ENCODE data around the gene MLLT3. TPM values are rescaled to one million over a fixed set of nuclear protein-coding genes. Genes with fewer than 3 reads are reported as not detected.

MLLT3 gene
- total and polyA plus RNA-seq, 2 of the 8 experiments (the other 6 are each of a cell fraction or from before 2014, with no cell fraction given) = 5.9 to 9.6 TPM

GRCh38 chr9:20441166-20441565 is 181.1 kb downstream of the MLLT3 start:
- no peak overlapping the region for H2BK15ac ChIP-seq (ENCODE audit: low read length)
- TF ChIP-seq CTBP2 (IDR thresholded peaks at IDR 0.05; ENCODE audit: borderline replicate concordance, insufficient read depth, insufficient read length, low read length) (no peak), POLR2A (IDR thresholded peaks at IDR 0.05; ENCODE audit: control extremely low read depth in 1 of 2, low read depth in 2 of 2, low read length in 2 of 2) (no peak), SP2 (IDR thresholded peaks at IDR 0.05; ENCODE audit: low read length) (no peak), KDM1A (IDR thresholded peaks at IDR 0.05; ENCODE audit: borderline replicate concordance, low read length) (no peak), BRCA1 (IDR thresholded peaks at IDR 0.05; ENCODE audit: low read depth, low read length) (no peak), EP300 (IDR thresholded peaks at IDR 0.05; ENCODE audit: borderline replicate concordance in 1 of 2, low read depth in 2 of 2, low read length in 2 of 2) (no peak), CBX8 (IDR thresholded peaks at IDR 0.05; ENCODE audit: borderline replicate concordance, low read depth, low read length) (no peak), BACH1 (IDR thresholded peaks at IDR 0.05; ENCODE audit: low read length) (no peak), NANOG (IDR thresholded peaks at IDR 0.05; ENCODE audit: insufficient read depth, low read depth, low read length, poor library complexity, severe bottlenecking) (no peak), TEAD4 (IDR thresholded peaks at IDR 0.05; ENCODE audit: low read depth, low read length) (no peak), POU5F1 (IDR thresholded peaks at IDR 0.05; ENCODE audit: low read depth, low read length) (no peak), JUN (IDR thresholded peaks at IDR 0.05; ENCODE audit: low read depth, low read length) (no peak), RNF2 (IDR thresholded peaks at IDR 0.05; ENCODE audit: borderline replicate concordance, low read depth, low read length, missing control alignments, poor library complexity, severe bottlenecking) (no peak), CHD2 (IDR thresholded peaks at IDR 0.05; ENCODE audit: low read length) (no peak), RXRA (IDR thresholded peaks at IDR 0.05; ENCODE audit: insufficient read depth, low read depth, low read length) (no peak)

More at GRCh38 chr9:20441166-20441565, 181.1 kb downstream of the MLLT3 start:
- Histone ChIP-seq H3K27me3 (replicated peaks in 1 of 4; ENCODE audit: control insufficient read depth in 3 of 4, extremely low read depth in 1 of 4, insufficient read depth in 3 of 4, low read length in 3 of 4) (no peaks in the 10 kb centered on the region), H3K27ac (ENCODE audit: low read depth, low read length) (no peak overlapping the region), H3K4me3 (ENCODE audit: extremely low read depth in 1 of 4, insufficient read depth in 2 of 4, low read depth in 3 of 4, low read length in 4 of 4) (no peak overlapping the region), H2BK5ac (ENCODE audit: low read depth, low read length) (no peak overlapping the region), H3K9ac (replicated peaks in 1 of 4; ENCODE audit: extremely low read depth in 1 of 4, low read depth in 3 of 4, low read length in 3 of 4) (no peak overlapping the region), H3K23me2 (ENCODE audit: low read depth, low read length) (no peaks in the 10 kb centered on the region; the same call in 1 of the 2 replicates), H3K79me2 (ENCODE audit: control insufficient read depth in 1 of 2, insufficient read depth in 2 of 2, low read length in 2 of 2) (no peaks in the 10 kb centered on the region), H3K4ac (replicated peaks; ENCODE audit: insufficient read length, low read depth, low read length) (no peak overlapping the region), H3K4me1 (replicated peaks in 1 of 4; ENCODE audit: control insufficient read depth in 3 of 4, insufficient read depth in 4 of 4, low read length in 3 of 4) (no peaks in the 10 kb centered on the region; a peak in 1 of 7 replicates), H2BK20ac (ENCODE audit: low read length) (no peak overlapping the region), H4K8ac (ENCODE audit: extremely low read depth, insufficient read depth, low read length) (no peak overlapping the region), H2AFZ (ENCODE audit: low read length) (no peak overlapping the region), H2BK12ac (ENCODE audit: low read depth, low read length) (no peak overlapping the region), H3K9me3 (ENCODE audit: insufficient read depth in 2 of 2, low read depth in 1 of 2, low read length in 1 of 2) (no peaks in the 10 kb centered on the region), H3K4me2 (ENCODE audit: insufficient read depth in 1 of 2, low read depth in 2 of 2, low read length in 2 of 2) (no peak overlapping the region), H3K14ac (ENCODE audit: insufficient read length) (no peak overlapping the region), H3K79me1 (ENCODE audit: low read depth, low read length) (no peaks in the 10 kb centered on the region), H2BK120ac (replicated peaks; ENCODE audit: low read depth, low read length) (no peak overlapping the region), H4K5ac (ENCODE audit: insufficient read length, low read depth, low read length) (no peak overlapping the region), H3K36me3 (ENCODE audit: control insufficient read depth in 2 of 4, insufficient read depth in 4 of 4, low read length in 3 of 4) (no peaks in the 10 kb centered on the region), H2AK5ac (ENCODE audit: low read depth, low read length) (no peak overlapping the region), H3K56ac (replicated peaks; ENCODE audit: insufficient read length, low read depth, low read length) (no peak overlapping the region), H3K23ac (ENCODE audit: insufficient read length) (no peak overlapping the region), H4K20me1 (replicated peaks in 1 of 2; ENCODE audit: control insufficient read depth in 1 of 2, insufficient read depth in 2 of 2, low read length in 2 of 2) (no peaks in the 10 kb centered on the region), H3K18ac (ENCODE audit: extremely low read depth, low read length) (no peak overlapping the region), H4K91ac (replicated peaks; ENCODE audit: insufficient read length, low read length) (no peak overlapping the region)
- 77% methylated on average over 4 of the region's 4 CpGs; no CpG with 5 or more reads in 1 of the 2 experiments for WGBS, 2 experiments (ENCODE audit: extremely low coverage in 1 of 2, insufficient coverage in 1 of 2, insufficient read length in 1 of 2, insufficient replicate concordance in 2 of 2, low coverage in 1 of 2, low lambda C conversion rate in 2 of 2, missing lambda C conversion rate in 1 of 2)
- ChIA-PET CTCF (ENCODE audit: partially characterized antibody) (no interaction called here), POLR2A (ENCODE audit: partially characterized antibody) (no interaction called here)
- DNase-seq (ENCODE audit: low read depth in 1 of 2, low spot score in 2 of 2) (no peak), FAIRE-seq (no peak)

Data from H1 (cell line).